Spleen (tissue), 11 donors: Measurements from ENCODE around the gene SIGLEC15. TPM values are rescaled to one million over a fixed set of nuclear protein-coding genes. Genes with fewer than 3 reads are reported as not detected.
A peak's percentile ranks its signal among the peaks of the same experiment; 100 is the strongest.

Source experiments
- DNase-seq: peaks from one replicate; pipeline ENCODE4 v3.0.0-alpha.2; 2020
- H3K27ac ChIP-seq, 8 donors: fragments of 200-600 bp; sonication (generic) in 7 of 8; 1 replicate in 4 of 8; 2 replicates in 4 of 8; pipeline versions ENCODE4 v1.5.0 to v1.8.0; 2016 to 2021; ENCODE audit warnings: inconsistent platforms in 4 of 8, mild to moderate bottlenecking in 4 of 8, moderate library complexity in 1 of 8
- H3K27me3 ChIP-seq, 7 donors: fragments of 200-600 bp; sonication (generic) in 6 of 7; replicated peaks in 1 of 7; 1 replicate in 4 of 7; 2 replicates in 3 of 7; pipeline versions ENCODE4 v1.5.0 to v1.8.0; 2016 to 2021; ENCODE audit warnings: inconsistent platforms in 3 of 7, mild to moderate bottlenecking in 1 of 7
- H3K36me3 ChIP-seq, 6 donors: fragments of 200-600 bp; sonication (generic) in 5 of 6; 1 replicate in 4 of 6; 2 replicates in 2 of 6; pipeline versions ENCODE4 v1.5.0 to v1.8.0; 2016 to 2021; ENCODE audit warnings: inconsistent platforms in 2 of 6
- H3K4me1 ChIP-seq, 6 donors: fragments of 200-600 bp; sonication (generic) in 5 of 6; 1 replicate in 3 of 6; 2 replicates in 3 of 6; pipeline versions ENCODE4 v1.5.0 to v1.8.0; 2016 to 2021; ENCODE audit warnings: inconsistent platforms in 3 of 6
- H3K4me3 ChIP-seq, 8 donors: fragments of 200-600 bp; sonication (generic) in 7 of 8; 1 replicate in 4 of 8; 2 replicates in 4 of 8; pipeline versions ENCODE4 v1.5.0 to v1.8.0; 2016 to 2021; ENCODE audit warnings: inconsistent platforms in 4 of 8, mild to moderate bottlenecking in 4 of 8, moderate library complexity in 2 of 8
- H3K9me3 ChIP-seq, 8 donors: fragments of 200-600 bp; sonication (generic) in 7 of 8; 1 replicate in 4 of 8; 2 replicates in 4 of 8; pipeline versions ENCODE4 v1.5.0 to v1.8.0; 2016 to 2021; ENCODE audit warnings: inconsistent platforms in 4 of 8
- POLR2A ChIP-seq, 3 donors: fragments of 450-650 bp; IDR thresholded peaks; one replicate each; pipeline ENCODE4 v1.5.1; 2017; ENCODE audit warnings: antibody characterized with exemption in 3 of 3, mild to moderate bottlenecking in 1 of 3
- POLR2AphosphoS5 ChIP-seq, 3 donors: sonication (generic); formaldehyde crosslinking; IDR thresholded peaks; one replicate each; pipeline ENCODE4 v1.5.1; 2017; ENCODE audit warnings: antibody characterized with exemption in 3 of 3
- WGBS, 5 donors: extraction: QIAGEN DNeasy Blood & Tissue Kit in 3 of 5; methylation state at CpG; one replicate each; pipeline versions ENCODE4 v1.1.5 to v1.1.7; 2013 to 2018; 5-methylcytosine and 5-hydroxymethylcytosine counted together
- intact Hi-C: fragments of 100-400 bp; cut with DNase I; formaldehyde crosslinking; loops from one replicate; pipeline ENCODE4 v1.15.0; 2023; ENCODE audit warnings: low total_unique reads
- polyA plus RNA-seq, 3 donors: library from polyadenylated mRNA; stranded (reverse); fragments of 200-250 nt; gene quantifications; one replicate each; pipeline ENCODE4 v1.2.1, GENCODE V29; 2013
- total RNA-seq, 7 donors: library from RNA; depleted of rRNA in 3 of 7; stranded (reverse); fragments of >200 nt in 3 of 7; fragmentation: NEBNext Ultra II Directional in 4 of 7; extraction: Animal tissue kit (Norgen Biotek cat#: 25700) in 4 of 7; gene quantifications; one replicate each; pipeline versions ENCODE4 v1.1.0 to v1.2.1, GENCODE V29; 2016 to 2021
- TF ChIP-seq, protein P1 (sequence below), 11 experiments: fragments of 200-600 bp in 7 of 11; fragments of 450-650 bp in 4 of 11; sonication (generic) in 4 of 11; IDR thresholded peaks in 8 of 11; conservative IDR thresholded peaks in 3 of 11; 1 replicate in 7 of 11; 2 replicates in 4 of 11; pipeline versions ENCODE4 v1.4.0 to v1.8.0; 2016 to 2021; ENCODE audit warnings: antibody characterized with exemption in 11 of 11, inconsistent platforms in 4 of 11, mild to moderate bottlenecking in 1 of 11
- donor health status: healthy with polysubstance abuse.
- donor health status: DM: no; HTN: no; CAD: no; lungs with moderate emphysema.
- donor health status: DM: no; HTN: no; CAD: no.
- donor health status: Bipolar disorder and iron deficiency.
- donor health status: healthy.
- donor health status: DM: no; HTN: no; CAD: no.
- donor health status: DM: yes; HTN: yes; CAD: no.

The SIGLEC15 gene
- total and polyA plus RNA-seq, 10 donors, result 0.28 to 3.5 (median 1.4) TPM

DNA sequence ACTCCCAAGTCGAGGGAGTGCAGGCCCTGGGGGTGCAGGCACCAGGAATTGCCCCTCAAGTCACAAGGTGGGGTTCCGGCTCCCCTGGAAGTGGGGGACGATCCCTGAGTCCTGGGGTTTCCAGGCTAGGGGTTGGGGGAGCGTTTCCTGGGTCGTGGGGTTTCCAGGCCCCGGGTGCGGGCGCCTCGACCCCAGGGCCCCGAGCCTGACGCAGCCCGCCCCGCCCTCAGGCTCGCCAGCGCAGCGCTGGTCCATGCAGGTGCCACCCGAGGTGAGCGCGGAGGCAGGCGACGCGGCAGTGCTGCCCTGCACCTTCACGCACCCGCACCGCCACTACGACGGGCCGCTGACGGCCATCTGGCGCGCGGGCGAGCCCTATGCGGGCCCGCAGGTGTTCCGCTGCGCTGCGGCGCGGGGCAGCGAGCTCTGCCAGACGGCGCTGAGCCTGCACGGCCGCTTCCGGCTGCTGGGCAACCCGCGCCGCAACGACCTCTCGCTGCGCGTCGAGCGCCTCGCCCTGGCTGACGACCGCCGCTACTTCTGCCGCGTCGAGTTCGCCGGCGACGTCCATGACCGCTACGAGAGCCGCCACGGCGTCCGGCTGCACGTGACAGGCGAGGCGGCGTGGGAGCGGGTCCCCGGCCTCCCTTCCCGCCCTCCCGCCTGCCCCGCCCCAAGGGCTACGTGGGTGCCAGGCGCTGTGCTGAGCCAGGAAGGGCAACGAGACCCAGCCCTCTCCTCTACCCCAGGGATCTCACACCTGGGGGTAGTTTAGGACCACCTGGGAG is 12.0 kb downstream of the SIGLEC15 start:
- TF ChIP-seq POLR2AphosphoS5 (IDR thresholded peaks at IDR 0.05) (peak; percentile 15 to 72 (median 58)), POLR2A (IDR thresholded peaks at IDR 0.05) (no peak)
- TF ChIP-seq, protein P1, sequence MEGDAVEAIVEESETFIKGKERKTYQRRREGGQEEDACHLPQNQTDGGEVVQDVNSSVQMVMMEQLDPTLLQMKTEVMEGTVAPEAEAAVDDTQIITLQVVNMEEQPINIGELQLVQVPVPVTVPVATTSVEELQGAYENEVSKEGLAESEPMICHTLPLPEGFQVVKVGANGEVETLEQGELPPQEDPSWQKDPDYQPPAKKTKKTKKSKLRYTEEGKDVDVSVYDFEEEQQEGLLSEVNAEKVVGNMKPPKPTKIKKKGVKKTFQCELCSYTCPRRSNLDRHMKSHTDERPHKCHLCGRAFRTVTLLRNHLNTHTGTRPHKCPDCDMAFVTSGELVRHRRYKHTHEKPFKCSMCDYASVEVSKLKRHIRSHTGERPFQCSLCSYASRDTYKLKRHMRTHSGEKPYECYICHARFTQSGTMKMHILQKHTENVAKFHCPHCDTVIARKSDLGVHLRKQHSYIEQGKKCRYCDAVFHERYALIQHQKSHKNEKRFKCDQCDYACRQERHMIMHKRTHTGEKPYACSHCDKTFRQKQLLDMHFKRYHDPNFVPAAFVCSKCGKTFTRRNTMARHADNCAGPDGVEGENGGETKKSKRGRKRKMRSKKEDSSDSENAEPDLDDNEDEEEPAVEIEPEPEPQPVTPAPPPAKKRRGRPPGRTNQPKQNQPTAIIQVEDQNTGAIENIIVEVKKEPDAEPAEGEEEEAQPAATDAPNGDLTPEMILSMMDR (IDR thresholded peaks at IDR 0.05 in 8 of 11, conservative IDR thresholded peaks at IDR 0.05 in 3 of 11), result peak in 6 of 11 experiments; percentile 10 to 48 (median 24)
- intact Hi-C loops, result no loop called here
- peak overlapping the region; percentile 9 to 64 (median 33) for H3K4me3 ChIP-seq

DNA sequence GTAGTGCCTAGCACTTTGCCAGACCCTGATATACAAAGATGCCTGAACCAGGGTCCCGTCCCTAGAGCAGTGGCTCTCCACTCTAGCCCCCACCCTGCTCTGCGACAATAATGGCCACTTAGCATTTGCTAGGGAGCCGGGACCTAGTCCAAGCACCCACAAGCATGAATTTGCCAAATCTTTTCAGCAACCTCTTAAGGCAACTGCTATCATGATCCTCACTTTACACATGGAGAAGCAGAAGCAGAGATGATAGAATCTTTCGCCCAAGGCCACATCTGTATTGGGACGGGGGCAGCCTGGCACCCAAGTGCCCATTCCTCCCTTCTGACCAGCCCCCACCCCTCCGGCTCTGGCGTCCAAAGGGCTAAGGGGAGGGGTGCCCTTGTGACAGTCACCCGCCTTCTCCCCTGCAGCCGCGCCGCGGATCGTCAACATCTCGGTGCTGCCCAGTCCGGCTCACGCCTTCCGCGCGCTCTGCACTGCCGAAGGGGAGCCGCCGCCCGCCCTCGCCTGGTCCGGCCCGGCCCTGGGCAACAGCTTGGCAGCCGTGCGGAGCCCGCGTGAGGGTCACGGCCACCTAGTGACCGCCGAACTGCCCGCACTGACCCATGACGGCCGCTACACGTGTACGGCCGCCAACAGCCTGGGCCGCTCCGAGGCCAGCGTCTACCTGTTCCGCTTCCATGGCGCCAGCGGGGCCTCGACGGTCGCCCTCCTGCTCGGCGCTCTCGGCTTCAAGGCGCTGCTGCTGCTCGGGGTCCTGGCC is 13.0 kb downstream of the SIGLEC15 start:
- Histone ChIP-seq H3K27ac (peak overlapping the region in 1 of 8 donors; percentile 27), H3K27me3 (peaks cover 0 to 53% (median 22%) of the 10 kb centered on the region in 7 donors), H3K4me1 (peaks cover 8 to 51% (median 24%) of the 10 kb centered on the region in 6 donors), H3K36me3 (peaks cover 0 to 6% (median 0%) of the 10 kb centered on the region in 6 donors), H3K9me3 (no peaks in the 10 kb centered on the region), H3K4me3 (peak overlapping the region in 4 of 8 donors; percentile 14 to 64 (median 17))
- 19 to 56% (median 37%) methylated on average over 26 to 53 of the region's 53 CpGs for WGBS, 5 donors
- DNase-seq, result peak; percentile 78
- peak in 2 of 3 donors; percentile 42 to 71 for TF ChIP-seq POLR2AphosphoS5 (IDR thresholded peaks at IDR 0.05)
- TF ChIP-seq, protein P1 (IDR thresholded peaks at IDR 0.05 in 8 of 11, conservative IDR thresholded peaks at IDR 0.05 in 3 of 11), result no peak
- intact Hi-C loops, result no loop called here

More for the DNA sequence above, 12.0 kb downstream of the SIGLEC15 start:
- Histone ChIP-seq H3K4me1 (peaks cover 8 to 51% (median 24%) of the 10 kb centered on the region in 6 donors), H3K9me3 (no peaks in the 10 kb centered on the region), H3K36me3 (peaks cover 0 to 6% (median 0%) of the 10 kb centered on the region in 6 donors), H3K27ac (no peak overlapping the region), H3K27me3 (peaks cover 0 to 58% (median 22%) of the 10 kb centered on the region in 7 donors)
- WGBS, 5 donors, result 19 to 48% (median 22%) methylated on average over 11 to 84 of the region's 84 CpGs
- DNase-seq, result peak; percentile 89

DNA sequence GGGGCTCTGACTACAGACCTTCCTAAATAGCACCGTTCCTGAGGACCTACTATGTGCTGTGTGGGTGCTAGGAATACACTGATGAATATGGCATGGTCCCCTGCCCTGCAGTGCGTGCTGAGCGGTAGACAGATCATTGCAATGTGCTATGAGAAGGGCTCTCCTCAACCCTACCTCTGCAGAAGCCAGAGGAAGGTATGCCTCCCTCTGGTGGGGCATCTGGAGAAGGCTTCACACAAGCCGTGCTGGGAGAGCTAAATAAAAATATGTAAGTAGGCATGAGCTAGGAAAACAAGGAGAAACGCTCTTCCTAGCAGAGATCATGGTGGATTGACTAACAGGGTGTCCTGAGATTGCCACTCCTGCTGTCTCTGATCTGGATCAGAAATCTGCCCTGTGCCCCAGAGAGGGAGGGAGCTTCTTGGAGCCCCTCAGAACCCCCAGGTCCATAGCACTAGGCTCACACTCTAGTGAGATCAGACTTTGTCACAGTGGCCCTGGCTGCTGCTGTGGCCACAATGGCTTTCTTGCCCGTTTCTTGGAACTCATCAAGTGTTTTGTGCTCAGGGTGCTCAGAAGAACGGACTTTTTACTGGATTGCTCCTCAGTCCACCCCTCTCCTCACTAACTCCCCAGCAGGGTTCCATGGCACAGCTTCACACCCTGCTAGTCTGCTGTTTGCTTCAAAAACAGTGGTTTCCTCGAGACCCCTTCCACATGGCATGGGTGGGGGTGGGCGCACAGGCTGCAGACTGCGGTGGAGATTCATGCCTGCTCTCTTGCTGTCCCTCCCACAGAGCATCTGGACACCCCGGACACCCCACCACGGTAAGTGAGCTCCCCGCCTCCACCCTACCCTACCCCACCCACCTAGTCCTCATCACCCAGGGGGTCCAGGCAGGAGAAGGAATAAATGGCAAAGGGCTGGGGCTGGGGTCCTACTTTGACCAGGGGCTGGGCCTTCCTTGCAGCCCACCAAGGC is 14.2 kb downstream of the SIGLEC15 start:
- Histone ChIP-seq H3K4me1 (peaks cover 8 to 46% (median 24%) of the 10 kb centered on the region in 6 donors), H3K4me3 (no peak overlapping the region), H3K27ac (no peak overlapping the region), H3K27me3 (peaks cover 0 to 48% (median 22%) of the 10 kb centered on the region in 7 donors), H3K36me3 (peaks cover 0 to 6% (median 0%) of the 10 kb centered on the region in 6 donors), H3K9me3 (no peaks in the 10 kb centered on the region)
- intact Hi-C loops, result loop anchor here (10.0 kb wide), 1 partner anchor 115 kb away; the partner anchor contains the start of gene SLC14A1
- peak; percentile 69 for DNase-seq
- TF ChIP-seq POLR2AphosphoS5 (IDR thresholded peaks at IDR 0.05) (no peak), POLR2A (IDR thresholded peaks at IDR 0.05) (no peak)
- TF ChIP-seq, protein P1 (IDR thresholded peaks at IDR 0.05 in 8 of 11, conservative IDR thresholded peaks at IDR 0.05 in 3 of 11), result peak in 9 of 11 experiments; percentile 24 to 65 (median 46)
- 60 to 65% (median 63%) methylated on average over 12 to 13 of the region's 13 CpGs for WGBS, 5 donors
